NCI-H2196 (cell line): ENCODE measurements around the gene HNRNPA3.

ENCODE experiments used
- DNase-seq: peaks from one replicate; lab custom pipeline; 2025; ENCODE audit not compliant: unreplicated experiment; lab: John Stamatoyannopoulos, UW

The HNRNPA3 gene

DNA sequence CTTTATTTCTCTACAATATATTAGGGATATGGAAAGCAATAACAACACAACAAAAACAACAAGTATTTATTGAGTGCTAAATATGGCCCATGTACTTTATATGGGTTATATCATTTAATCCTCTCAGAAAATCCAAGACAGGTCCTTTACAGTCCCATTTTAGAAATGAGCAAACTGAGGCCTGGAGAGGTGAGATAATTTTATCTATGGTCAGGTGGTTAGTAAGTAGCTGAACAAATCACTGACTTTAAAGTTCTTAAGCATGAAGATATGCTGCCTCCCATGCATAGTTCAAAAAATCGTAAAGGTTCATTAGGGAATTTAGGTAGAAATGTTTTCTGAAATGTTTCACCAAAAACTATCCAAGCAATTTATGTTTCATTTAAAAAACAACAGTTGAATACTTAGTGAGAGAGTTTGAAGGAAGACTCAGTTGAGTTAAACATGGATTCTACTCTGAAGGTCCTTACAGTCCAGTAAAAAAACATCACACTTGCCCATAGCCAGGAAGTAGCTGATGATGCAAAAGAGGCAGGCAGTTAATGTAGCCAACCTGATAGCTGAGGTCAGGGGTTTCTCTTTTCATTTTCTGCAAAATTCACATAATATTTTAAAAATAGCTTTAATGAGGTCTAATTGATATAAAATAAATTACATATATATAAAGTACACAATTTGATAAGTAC lies 59.5 kb downstream of the HNRNPA3 start:
- no peak for DNase-seq

DNA sequence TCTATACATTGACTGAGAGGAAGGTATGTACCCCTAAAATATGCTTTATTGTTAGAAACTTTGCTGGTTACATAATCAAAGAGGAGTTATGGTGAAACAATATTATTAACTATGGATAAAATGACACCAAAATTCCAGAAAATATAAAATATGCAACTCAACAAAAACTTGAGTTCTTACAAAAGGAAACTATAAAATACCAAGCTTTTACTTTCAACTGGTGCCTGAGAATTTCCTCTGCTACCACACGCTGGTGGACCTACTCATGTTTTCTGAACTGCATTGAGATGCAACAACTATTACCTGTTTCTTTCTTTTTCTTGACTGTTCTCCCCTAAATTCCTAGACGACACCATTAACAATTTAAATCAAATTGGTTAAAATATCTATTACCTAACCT lies 60.2 kb downstream of the HNRNPA3 start:
- no peak for DNase-seq

DNA sequence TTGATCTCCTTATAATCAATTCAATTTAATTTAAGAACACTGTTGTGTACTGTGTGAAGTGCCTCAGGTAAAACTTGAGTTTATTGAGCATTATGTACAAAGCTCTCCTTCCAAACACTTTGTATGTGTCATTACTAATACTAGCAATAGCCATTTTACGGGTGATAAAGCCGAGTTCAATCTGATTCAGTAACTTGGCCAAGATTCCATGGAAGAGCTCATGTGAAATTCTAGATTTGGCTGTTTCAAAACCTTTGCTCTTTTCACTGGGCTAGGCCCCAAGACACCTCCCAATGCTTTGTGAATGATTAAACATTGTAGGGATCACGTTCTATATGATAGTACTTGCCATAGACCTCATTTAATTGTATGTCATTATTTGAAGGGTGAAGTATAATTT lies 60.8 kb downstream of the HNRNPA3 start:
- no peak for DNase-seq
